ENCODE results near the gene ASNSD1.

GRCh38 chr2:189641590-189641989 lies 19.7 kb upstream of the ASNSD1 start:
- TF ChIP-seq MTF2 (CRISPR knock-in tag; IDR thresholded peaks at IDR 0.05; ENCODE audit: borderline replicate concordance) (no peak), FOSL2 (CRISPR knock-in tag; IDR thresholded peaks at IDR 0.05) (no peak), TCF7 (IDR thresholded peaks at IDR 0.05; ENCODE audit: low read depth) (no peak), ARNTL (CRISPR knock-in tag; IDR thresholded peaks at IDR 0.05) (no peak), PRDM15 (CRISPR knock-in tag; IDR thresholded peaks at IDR 0.05) (no peak)
- TF ChIP-seq, protein P1, sequence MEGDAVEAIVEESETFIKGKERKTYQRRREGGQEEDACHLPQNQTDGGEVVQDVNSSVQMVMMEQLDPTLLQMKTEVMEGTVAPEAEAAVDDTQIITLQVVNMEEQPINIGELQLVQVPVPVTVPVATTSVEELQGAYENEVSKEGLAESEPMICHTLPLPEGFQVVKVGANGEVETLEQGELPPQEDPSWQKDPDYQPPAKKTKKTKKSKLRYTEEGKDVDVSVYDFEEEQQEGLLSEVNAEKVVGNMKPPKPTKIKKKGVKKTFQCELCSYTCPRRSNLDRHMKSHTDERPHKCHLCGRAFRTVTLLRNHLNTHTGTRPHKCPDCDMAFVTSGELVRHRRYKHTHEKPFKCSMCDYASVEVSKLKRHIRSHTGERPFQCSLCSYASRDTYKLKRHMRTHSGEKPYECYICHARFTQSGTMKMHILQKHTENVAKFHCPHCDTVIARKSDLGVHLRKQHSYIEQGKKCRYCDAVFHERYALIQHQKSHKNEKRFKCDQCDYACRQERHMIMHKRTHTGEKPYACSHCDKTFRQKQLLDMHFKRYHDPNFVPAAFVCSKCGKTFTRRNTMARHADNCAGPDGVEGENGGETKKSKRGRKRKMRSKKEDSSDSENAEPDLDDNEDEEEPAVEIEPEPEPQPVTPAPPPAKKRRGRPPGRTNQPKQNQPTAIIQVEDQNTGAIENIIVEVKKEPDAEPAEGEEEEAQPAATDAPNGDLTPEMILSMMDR (CRISPR knock-in tag; IDR thresholded peaks at IDR 0.05), result no peak
- TF ChIP-seq, protein P2, sequence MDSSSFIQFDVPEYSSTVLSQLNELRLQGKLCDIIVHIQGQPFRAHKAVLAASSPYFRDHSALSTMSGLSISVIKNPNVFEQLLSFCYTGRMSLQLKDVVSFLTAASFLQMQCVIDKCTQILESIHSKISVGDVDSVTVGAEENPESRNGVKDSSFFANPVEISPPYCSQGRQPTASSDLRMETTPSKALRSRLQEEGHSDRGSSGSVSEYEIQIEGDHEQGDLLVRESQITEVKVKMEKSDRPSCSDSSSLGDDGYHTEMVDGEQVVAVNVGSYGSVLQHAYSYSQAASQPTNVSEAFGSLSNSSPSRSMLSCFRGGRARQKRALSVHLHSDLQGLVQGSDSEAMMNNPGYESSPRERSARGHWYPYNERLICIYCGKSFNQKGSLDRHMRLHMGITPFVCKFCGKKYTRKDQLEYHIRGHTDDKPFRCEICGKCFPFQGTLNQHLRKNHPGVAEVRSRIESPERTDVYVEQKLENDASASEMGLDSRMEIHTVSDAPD (CRISPR knock-in tag; IDR thresholded peaks at IDR 0.05), result no peak

Measured in HepG2 (cell line).